Suprapubic skin (tissue), 4 donors: ENCODE data around the gene PDE9A.

ENCODE experiments used
- EP300 ChIP-seq: sonication (generic); formaldehyde crosslinking; IDR thresholded peaks from one replicate; pipeline ENCODE4 v1.6.1; 2017; ENCODE audit warnings: antibody characterized with exemption
- POLR2A ChIP-seq, 2 donors: fragments of 450-650 bp; IDR thresholded peaks; one replicate each; pipeline ENCODE4 v1.6.1; 2017; ENCODE audit warnings: antibody characterized with exemption in 2 of 2, mild to moderate bottlenecking in 2 of 2, moderate library complexity in 2 of 2
- POLR2AphosphoS5 ChIP-seq, 3 donors: sonication (generic); formaldehyde crosslinking; IDR thresholded peaks; one replicate each; pipeline ENCODE4 v1.6.1; 2017; ENCODE audit warnings: antibody characterized with exemption in 3 of 3
- TF ChIP-seq, protein P1 (sequence below), 2 donors: fragments of 200-600 bp in 1 of 2; fragments of 450-650 bp in 1 of 2; sonication (generic) in 1 of 2; IDR thresholded peaks; one replicate each; pipeline ENCODE4 v1.5.1; 2016 to 2019; ENCODE audit warnings: antibody characterized with exemption in 2 of 2, mild to moderate bottlenecking in 1 of 2, moderate library complexity in 1 of 2

DNA sequence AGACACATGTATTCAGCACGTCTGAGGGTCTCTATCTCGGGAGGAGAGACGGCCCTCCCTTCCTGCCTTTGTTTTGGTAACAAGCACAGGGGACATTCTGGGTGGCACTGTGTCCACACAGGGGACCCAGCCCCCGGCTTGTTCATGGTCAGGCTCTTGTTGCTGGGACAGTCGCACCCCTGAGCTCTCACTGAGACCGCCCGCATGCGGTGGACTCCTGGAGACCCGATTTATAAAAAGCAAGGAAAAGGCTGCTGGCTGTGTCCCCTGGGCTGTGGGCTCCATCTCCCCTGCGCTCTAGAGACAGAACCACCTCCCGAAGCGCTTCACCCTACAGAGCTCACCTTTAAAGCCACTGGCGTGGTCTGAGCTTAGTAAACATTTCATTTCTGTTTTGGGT is 122.5 kb downstream of the PDE9A start:
- no peak for TF ChIP-seq POLR2A (IDR thresholded peaks at IDR 0.05)
- TF ChIP-seq, protein P1, sequence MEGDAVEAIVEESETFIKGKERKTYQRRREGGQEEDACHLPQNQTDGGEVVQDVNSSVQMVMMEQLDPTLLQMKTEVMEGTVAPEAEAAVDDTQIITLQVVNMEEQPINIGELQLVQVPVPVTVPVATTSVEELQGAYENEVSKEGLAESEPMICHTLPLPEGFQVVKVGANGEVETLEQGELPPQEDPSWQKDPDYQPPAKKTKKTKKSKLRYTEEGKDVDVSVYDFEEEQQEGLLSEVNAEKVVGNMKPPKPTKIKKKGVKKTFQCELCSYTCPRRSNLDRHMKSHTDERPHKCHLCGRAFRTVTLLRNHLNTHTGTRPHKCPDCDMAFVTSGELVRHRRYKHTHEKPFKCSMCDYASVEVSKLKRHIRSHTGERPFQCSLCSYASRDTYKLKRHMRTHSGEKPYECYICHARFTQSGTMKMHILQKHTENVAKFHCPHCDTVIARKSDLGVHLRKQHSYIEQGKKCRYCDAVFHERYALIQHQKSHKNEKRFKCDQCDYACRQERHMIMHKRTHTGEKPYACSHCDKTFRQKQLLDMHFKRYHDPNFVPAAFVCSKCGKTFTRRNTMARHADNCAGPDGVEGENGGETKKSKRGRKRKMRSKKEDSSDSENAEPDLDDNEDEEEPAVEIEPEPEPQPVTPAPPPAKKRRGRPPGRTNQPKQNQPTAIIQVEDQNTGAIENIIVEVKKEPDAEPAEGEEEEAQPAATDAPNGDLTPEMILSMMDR (IDR thresholded peaks at IDR 0.05), result no peak
- TF ChIP-seq POLR2AphosphoS5 (IDR thresholded peaks at IDR 0.05), result no peak
- TF ChIP-seq EP300, result no peak
